ENCODE measurements around the gene ABCC8. TPM values are rescaled to one million over a fixed set of nuclear protein-coding genes. Genes with fewer than 3 reads are reported as not detected.

The ABCC8 gene
- total RNA-seq: not detected

GRCh38 chr11:17476317-17477083, at the start of gene ABCC8:
TSS of gene ABCC8 (minus strand) at chr11:17476845. CDS start at chr11:17476776, 69 bp downstream.
- ATAC-seq: no peak

GRCh38 chr11:17526326-17526725, 49.7 kb upstream of the ABCC8 start:
- ATAC-seq: no peak

GRCh38 chr11:17525570-17525969, 48.9 kb upstream of the ABCC8 start:
- no peak for ATAC-seq

GRCh38 chr11:17524221-17524620, 47.6 kb upstream of the ABCC8 start:
- ATAC-seq: no peak

GRCh38 chr11:17522655-17523054, 46.0 kb upstream of the ABCC8 start:
- ATAC-seq: no peak

GRCh38 chr11:17521106-17521900, 44.7 kb upstream of the ABCC8 start:
- ATAC-seq: peak; percentile 63

- ATAC-seq: no peak
Measured at GRCh38 chr11:17519061-17519885, 42.6 kb upstream of the ABCC8 start.

GRCh38 chr11:17518366-17518765, 41.7 kb upstream of the ABCC8 start:
- no peak for ATAC-seq

- ATAC-seq: no peak
Measured at GRCh38 chr11:17517186-17517585, 40.5 kb upstream of the ABCC8 start.

- ATAC-seq: no peak
Measured at GRCh38 chr11:17516551-17517150, 40.0 kb upstream of the ABCC8 start.

- ATAC-seq: no peak
Measured at GRCh38 chr11:17515443-17516176, 39.0 kb upstream of the ABCC8 start.

- no peak for ATAC-seq
Measured at GRCh38 chr11:17514476-17514875, 37.8 kb upstream of the ABCC8 start.

GRCh38 chr11:17513853-17514252, 37.2 kb upstream of the ABCC8 start:
- ATAC-seq: no peak

- ATAC-seq: no peak
Measured at GRCh38 chr11:17512101-17512500, 35.5 kb upstream of the ABCC8 start.

- no peak for ATAC-seq
Measured at GRCh38 chr11:17511571-17511970, 34.9 kb upstream of the ABCC8 start.

- no peak for ATAC-seq
Measured at GRCh38 chr11:17510507-17511206, 34.0 kb upstream of the ABCC8 start.

GRCh38 chr11:17508791-17509190, 32.1 kb upstream of the ABCC8 start:
- no peak for ATAC-seq

GRCh38 chr11:17508306-17508705, 31.7 kb upstream of the ABCC8 start:
- ATAC-seq: no peak

- ATAC-seq: no peak
Measured at GRCh38 chr11:17507773-17508172, 31.1 kb upstream of the ABCC8 start.

GRCh38 chr11:17506942-17507341, 30.3 kb upstream of the ABCC8 start:
- ATAC-seq: no peak

GRCh38 chr11:17506314-17506713, 29.7 kb upstream of the ABCC8 start:
- ATAC-seq: no peak

Data from esophagus mucosa (tissue), 1 donor.